Immature natural killer cell (primary cell): ENCODE measurements around the gene RNF31. TPM values are rescaled to one million over a fixed set of nuclear protein-coding genes. Genes with fewer than 3 reads are reported as not detected.
"Not testable (repeated sequence)": the region's sequence is repeated elsewhere in the genome, so short reads cannot be mapped to it uniquely, and the experiment has no call there.

Experiments used
- DNase-seq, 3 donors: peaks; one replicate each; pipeline ENCODE4 v3.0.0; 2022; ENCODE audit warnings: mixed read lengths in 1 of 3
- H3K27ac Mint-ChIP-seq, 6 donors: one replicate each; pipeline ENCODE4 v1.8.0; 2020; ENCODE audit warnings: mixed read lengths in 6 of 6, mild to moderate bottlenecking in 5 of 6, inconsistent platforms in 4 of 6, moderate library complexity in 3 of 6
- H3K27me3 Mint-ChIP-seq, 3 donors: one replicate each; pipeline ENCODE4 v1.8.0; 2020 to 2021; ENCODE audit warnings: low read depth in 3 of 3, mild to moderate bottlenecking in 3 of 3, mixed read lengths in 3 of 3, moderate library complexity in 3 of 3, inconsistent platforms in 1 of 3
- H3K36me3 Mint-ChIP-seq, 3 donors: one replicate each; pipeline ENCODE4 v1.8.0; 2020; ENCODE audit warnings: mixed read lengths in 3 of 3, inconsistent platforms in 2 of 3, mild to moderate bottlenecking in 2 of 3
- H3K4me1 Mint-ChIP-seq, 2 donors: one replicate each; pipeline ENCODE4 v1.8.0; 2020; ENCODE audit warnings: inconsistent platforms in 2 of 2, mild to moderate bottlenecking in 2 of 2, mixed read lengths in 2 of 2, moderate library complexity in 1 of 2
- H3K4me3 Mint-ChIP-seq, 5 donors: one replicate each; pipeline ENCODE4 v1.8.0; 2020; ENCODE audit warnings: mild to moderate bottlenecking in 5 of 5, mixed read lengths in 5 of 5, inconsistent platforms in 3 of 5, moderate library complexity in 3 of 5
- H3K9me3 Mint-ChIP-seq, 6 donors: one replicate each; pipeline ENCODE4 v1.8.0; 2020; ENCODE audit warnings: mild to moderate bottlenecking in 6 of 6, mixed read lengths in 6 of 6, inconsistent platforms in 4 of 6, moderate library complexity in 3 of 6
- polyA plus RNA-seq, 3 donors: library from polyadenylated mRNA; unstranded; fragments of 300-500 nt; fragmentation: Illumina TruSeq; gene quantifications; one replicate each; pipeline ENCODE4 v1.2.3, GENCODE V29; 2021

The RNF31 gene
- polyA plus RNA-seq, 3 donors from 2014 or later = 41.5 to 62.9 (median 59.5) TPM

- Mint-ChIP-seq H3K9me3 (no peaks in the 10 kb centered on the region), H3K4me3 (peak overlapping the region; percentile 89 to 93 (median 91)), H3K27ac (peak overlapping the region; percentile 85 to 98 (median 94)), H3K27me3 (peaks cover 8 to 21% (median 11%) of the 10 kb centered on the region in 3 donors), H3K36me3 (peaks cover 3 to 13% (median 8%) of the 10 kb centered on the region in 3 donors), H3K4me1 (peaks cover 37 to 41% of the 10 kb centered on the region in 2 donors)
- no peak for DNase-seq
Observed at GRCh38 chr14:24189059-24189375, 41.7 kb downstream of the RNF31 start.

DNA sequence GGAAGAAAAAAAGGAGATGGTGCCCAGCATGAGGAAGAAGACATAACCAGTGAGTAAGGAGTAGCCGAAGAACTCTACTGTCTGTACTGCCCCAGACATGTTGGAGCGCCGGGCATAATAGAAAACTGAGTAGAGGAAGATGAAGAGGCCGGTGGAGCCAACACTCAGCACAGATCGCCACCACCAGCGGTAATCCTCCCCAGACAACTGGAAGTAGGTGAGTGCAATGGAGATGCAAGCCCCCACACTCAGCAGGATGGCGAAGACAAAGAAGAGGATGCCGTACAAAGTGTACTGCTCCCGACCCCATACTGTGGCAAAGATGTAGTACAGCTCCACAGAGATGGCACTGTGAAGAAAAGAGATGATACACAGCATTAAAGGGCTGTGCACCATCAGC lies 42.2 kb downstream of the RNF31 start:
- Mint-ChIP-seq H3K4me1 (peaks cover 42 to 46% of the 10 kb centered on the region in 2 donors), H3K27ac (peak overlapping the region; percentile 85 to 98 (median 94)), H3K4me3 (peak overlapping the region in 1 of 5 donors; percentile 93), H3K9me3 (no peaks in the 10 kb centered on the region), H3K27me3 (peaks cover 8 to 23% (median 15%) of the 10 kb centered on the region in 3 donors), H3K36me3 (peaks cover 3 to 13% (median 8%) of the 10 kb centered on the region in 3 donors)
- no peak for DNase-seq

DNA sequence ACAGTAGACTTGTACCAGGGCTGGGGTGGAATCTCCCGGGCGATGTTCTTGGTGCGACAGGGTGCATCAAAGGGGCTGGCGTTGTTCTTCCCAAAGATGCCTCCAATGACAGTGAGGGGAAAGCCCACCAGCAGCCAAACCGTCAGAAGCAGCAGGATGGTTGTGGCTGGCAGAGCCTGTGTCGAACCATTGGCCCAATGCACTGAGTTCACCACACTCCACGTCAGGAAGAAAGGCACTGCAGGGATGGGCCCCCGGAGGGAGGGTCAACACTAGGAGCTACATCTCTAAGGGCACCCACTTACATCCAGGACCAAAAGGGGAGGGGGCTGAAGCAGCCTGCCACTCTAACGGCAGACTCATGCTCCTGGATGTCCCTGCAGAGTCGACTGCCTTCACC lies 43.1 kb downstream of the RNF31 start:
- Mint-ChIP-seq H3K9me3 (no peaks in the 10 kb centered on the region), H3K36me3 (peaks cover 3 to 13% (median 8%) of the 10 kb centered on the region in 3 donors), H3K27ac (peak overlapping the region in 5 of 6 donors; percentile 86 to 98 (median 94)), H3K27me3 (peaks cover 16 to 30% (median 17%) of the 10 kb centered on the region in 3 donors), H3K4me3 (no peak overlapping the region), H3K4me1 (peaks cover 48 to 52% of the 10 kb centered on the region in 2 donors)
- DNase-seq = no peak

DNA sequence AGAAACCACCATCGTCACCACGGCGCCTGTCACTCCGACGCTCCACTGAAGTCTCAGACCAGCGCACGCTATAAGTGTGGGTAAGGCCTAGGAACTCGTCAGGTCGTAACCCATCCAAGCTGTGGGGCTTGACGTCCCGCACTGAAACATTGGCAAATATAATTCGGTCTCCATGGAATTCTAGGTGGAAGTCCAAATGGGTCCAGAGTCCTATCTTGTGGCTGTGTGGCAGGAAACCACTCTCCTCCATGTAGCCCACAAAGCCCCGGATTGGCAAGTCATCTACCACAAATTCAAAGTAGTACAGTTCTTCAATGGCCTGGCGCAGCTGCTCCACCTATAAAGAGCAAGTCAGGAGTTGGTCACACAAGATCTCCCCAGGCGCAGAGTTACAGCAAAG lies 45.6 kb downstream of the RNF31 start:
- Mint-ChIP-seq H3K36me3 (peaks cover 3 to 13% (median 8%) of the 10 kb centered on the region in 3 donors), H3K27ac (peak overlapping the region; percentile 51 to 87 (median 74)), H3K4me1 (peaks cover 48 to 62% of the 10 kb centered on the region in 2 donors), H3K4me3 (peak overlapping the region in 2 of 5 donors; percentile 13 to 27), H3K9me3 (no peaks in the 10 kb centered on the region), H3K27me3 (peaks cover 23 to 39% (median 28%) of the 10 kb centered on the region in 3 donors)
- no peak for DNase-seq

- peaks cover 43 to 58% of the 10 kb centered on the region in 2 donors for H3K4me1 Mint-ChIP-seq
- no peak for DNase-seq
Observed at GRCh38 chr14:24194186-24194872, 47.0 kb downstream of the RNF31 start.

GRCh38 chr14:24194873-24195185 lies 47.5 kb downstream of the RNF31 start:
- peak overlapping the region; percentile 97 to 100 (median 99) for H3K27ac Mint-ChIP-seq
- H3K4me3 Mint-ChIP-seq = peak overlapping the region; percentile 87 to 95 (median 93)
- no peak for DNase-seq
- peaks cover 19 to 33% (median 22%) of the 10 kb centered on the region in 3 donors for H3K27me3 Mint-ChIP-seq
- peaks cover 47 to 58% of the 10 kb centered on the region in 2 donors for H3K4me1 Mint-ChIP-seq
- H3K9me3 Mint-ChIP-seq = no peaks in the 10 kb centered on the region
- H3K36me3 Mint-ChIP-seq = peaks cover 9 to 23% (median 17%) of the 10 kb centered on the region in 3 donors

More at GRCh38 chr14:24194186-24194872, 47.0 kb downstream of the RNF31 start:
- Mint-ChIP-seq H3K4me3 (peak overlapping the region; percentile 87 to 95 (median 93)), H3K27ac (peak overlapping the region; percentile 97 to 100 (median 99)), H3K27me3 (peaks cover 19 to 33% (median 22%) of the 10 kb centered on the region in 3 donors), H3K9me3 (no peaks in the 10 kb centered on the region), H3K36me3 (peaks cover 8 to 22% (median 16%) of the 10 kb centered on the region in 3 donors)

DNA sequence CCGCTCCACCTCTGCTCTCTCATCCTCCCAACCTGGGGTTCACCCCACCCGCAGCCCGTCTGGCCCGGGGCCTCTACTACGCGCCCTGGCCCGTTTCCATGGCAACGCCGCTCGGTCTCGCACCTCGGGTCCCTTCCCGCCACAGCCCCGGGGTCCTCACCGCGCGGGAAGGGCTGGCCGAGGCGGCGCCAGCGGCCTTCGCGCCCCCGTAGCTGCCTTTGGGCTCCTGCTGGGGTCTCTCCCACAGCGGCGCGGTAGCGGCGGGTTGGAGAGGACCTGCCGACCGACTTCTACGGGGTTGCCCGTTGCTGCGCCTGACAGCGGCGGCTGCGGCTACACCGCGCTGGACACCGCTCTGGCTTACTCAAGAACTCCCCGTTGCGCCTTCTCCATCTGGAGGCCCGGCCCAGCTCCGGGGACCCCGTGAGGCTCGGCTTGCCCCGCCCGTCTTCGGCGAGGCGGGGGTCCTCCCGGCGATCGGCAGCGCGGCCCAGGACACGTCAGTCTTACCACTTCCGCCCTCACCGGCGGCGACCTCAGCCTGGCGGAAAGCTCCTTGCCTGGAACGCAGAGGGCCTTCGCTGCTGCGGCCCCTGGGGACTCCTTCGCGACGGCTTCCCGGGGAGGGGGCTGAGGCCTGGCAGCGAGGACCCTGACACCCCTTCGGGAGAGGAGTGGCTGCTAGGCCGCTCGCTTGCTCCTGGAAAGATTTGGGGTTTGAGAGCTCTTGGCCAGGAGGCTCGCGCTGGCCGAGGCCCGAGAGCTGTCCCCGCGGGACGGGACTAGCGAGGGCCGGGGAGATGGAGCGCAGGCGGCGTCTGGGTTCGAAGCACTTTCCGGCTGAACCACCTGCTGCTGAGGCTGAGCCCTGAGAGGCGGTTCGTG lies 48.1 kb downstream of the RNF31 start, which contains the start of gene TM9SF1:
TSS of gene TM9SF1 (minus strand) at position 256 of the 885 bp plus-strand sequence. CDS start 422 bp downstream, outside the sequence.
- Mint-ChIP-seq H3K4me1 (peaks cover 44 to 58% of the 10 kb centered on the region in 2 donors), H3K9me3 (no peaks in the 10 kb centered on the region), H3K36me3 (peaks cover 9 to 23% (median 17%) of the 10 kb centered on the region in 3 donors), H3K27ac (peak within 1 kb of the TSS; percentile 97 to 100 (median 99)), H3K4me3 (peak within 1 kb of the TSS; percentile 87 to 95 (median 93)), H3K27me3 (peaks cover 19 to 33% (median 22%) of the 10 kb centered on the region in 3 donors)
- DNase-seq = peak; percentile 95 to 96 (median 96)

DNA sequence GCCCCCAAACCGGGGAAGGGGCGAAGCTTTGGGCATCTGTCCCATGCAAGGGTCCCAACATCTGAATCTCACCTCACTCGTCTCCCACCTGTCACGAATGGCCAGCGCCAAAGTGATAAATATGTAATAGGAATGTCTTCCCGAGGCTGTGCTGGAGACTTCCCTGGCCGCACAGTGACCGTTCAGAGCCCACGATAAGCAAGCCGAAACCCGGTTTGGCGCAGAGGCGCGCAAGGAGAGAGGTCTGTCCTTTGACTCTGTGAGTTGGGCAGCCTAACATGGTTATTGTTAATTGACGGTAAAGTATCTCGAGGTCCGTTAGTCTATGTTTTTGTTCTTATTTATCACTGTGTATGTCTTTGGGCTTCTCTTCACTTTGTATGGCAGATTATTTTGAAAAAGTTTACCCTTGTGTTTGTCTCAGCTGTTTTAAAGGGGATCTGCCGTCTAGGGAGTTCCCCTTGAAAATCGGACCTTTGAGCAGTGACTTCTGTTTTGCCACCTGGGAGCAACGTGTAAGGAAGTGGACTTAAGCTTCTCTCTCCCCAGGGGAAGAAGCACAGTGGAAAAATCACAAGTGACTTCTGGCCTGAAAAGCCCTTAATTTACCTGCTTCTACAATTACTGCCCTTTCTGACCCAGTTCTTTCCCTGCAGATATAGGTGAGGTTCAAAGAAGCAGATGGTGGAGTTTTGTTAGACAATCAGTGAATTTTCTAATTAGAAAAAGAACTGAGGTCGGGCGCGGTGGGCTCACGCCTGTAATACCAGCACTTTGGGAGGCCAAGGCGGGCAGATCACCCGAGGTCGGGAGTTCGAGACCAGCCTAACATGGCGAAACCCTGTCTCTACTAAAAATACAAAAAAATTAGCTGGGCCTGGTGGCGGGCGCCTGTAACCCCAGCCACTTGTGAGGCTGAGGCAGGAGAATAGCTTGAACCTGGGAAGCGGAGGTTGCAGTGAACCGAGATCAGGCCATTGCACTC lies 49.1 kb downstream of the RNF31 start:
- H3K4me1 Mint-ChIP-seq = peaks cover 44 to 58% of the 10 kb centered on the region in 2 donors

DNA sequence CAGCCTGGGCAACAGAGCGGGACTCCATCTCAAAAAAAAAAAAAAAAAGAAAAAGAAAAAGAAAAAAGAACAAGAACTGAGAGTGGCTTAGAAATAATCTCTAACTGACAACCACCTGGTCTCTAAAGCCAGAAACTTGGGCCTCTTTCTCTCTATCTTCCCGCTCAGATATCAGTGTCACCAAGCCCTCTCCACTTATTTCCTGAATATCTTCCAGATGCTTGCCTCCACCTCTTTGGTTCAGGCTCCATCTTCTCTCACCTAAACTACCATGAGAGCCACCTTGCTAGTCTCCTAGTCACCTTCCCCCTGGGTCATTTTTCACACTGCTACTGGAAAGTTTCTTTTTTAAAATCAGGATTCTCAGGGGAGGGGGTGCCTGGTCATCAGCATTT lies 49.8 kb downstream of the RNF31 start:
- DNase-seq = no peak
- Mint-ChIP-seq H3K27me3 (peaks cover 19 to 32% (median 22%) of the 10 kb centered on the region in 3 donors), H3K4me1 (peaks cover 44 to 58% of the 10 kb centered on the region in 2 donors), H3K36me3 (peaks cover 16 to 26% (median 25%) of the 10 kb centered on the region in 3 donors), H3K27ac (peak overlapping the region; percentile 83 to 99 (median 94)), H3K4me3 (peak overlapping the region; percentile 71 to 94 (median 80)), H3K9me3 (no peaks in the 10 kb centered on the region)

More for the DNA sequence above, 49.1 kb downstream of the RNF31 start:
- Mint-ChIP-seq H3K4me3 (peak overlapping the region; percentile 87 to 95 (median 93)), H3K27ac (peak overlapping the region; percentile 97 to 100 (median 99)), H3K27me3 (peaks cover 19 to 33% (median 22%) of the 10 kb centered on the region in 3 donors), H3K36me3 (peaks cover 11 to 24% (median 19%) of the 10 kb centered on the region in 3 donors), H3K9me3 (no peaks in the 10 kb centered on the region)
- DNase-seq = peak in 1 of 3 donors; percentile 25

- peaks cover 42 to 51% of the 10 kb centered on the region in 2 donors for H3K4me1 Mint-ChIP-seq
- H3K9me3 Mint-ChIP-seq = no peaks in the 10 kb centered on the region
- H3K36me3 Mint-ChIP-seq = peaks cover 21 to 29% (median 28%) of the 10 kb centered on the region in 3 donors
- peaks cover 17 to 30% (median 26%) of the 10 kb centered on the region in 3 donors for H3K27me3 Mint-ChIP-seq
- H3K4me3 Mint-ChIP-seq = peak overlapping the region; percentile 3 to 43 (median 24)
- peak overlapping the region; percentile 76 to 90 (median 80) for H3K27ac Mint-ChIP-seq
- no peak for DNase-seq
Observed at GRCh38 chr14:24198814-24199524, 51.7 kb downstream of the RNF31 start.

DNA sequence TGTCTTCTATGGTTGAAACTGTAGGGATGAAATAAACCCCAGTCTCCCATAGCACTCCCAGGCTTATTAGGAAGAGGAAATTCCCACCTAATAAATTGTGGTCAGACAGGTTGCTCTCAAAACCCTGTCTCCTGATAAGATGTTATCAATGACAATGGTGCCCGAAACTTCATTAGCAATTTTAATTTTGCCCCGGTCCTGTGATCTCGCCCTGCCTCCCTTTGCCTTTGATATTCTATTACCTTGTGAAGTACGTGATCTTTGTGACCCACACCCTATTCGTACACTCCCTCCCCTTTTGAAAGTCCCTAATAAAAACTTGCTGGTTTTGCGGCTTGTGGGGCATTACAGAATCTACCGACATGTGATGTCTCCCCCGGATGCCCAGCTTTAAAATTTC lies 55.2 kb downstream of the RNF31 start:
- not testable (repeated sequence) for H3K4me3 Mint-ChIP-seq, DNase-seq, H3K9me3 Mint-ChIP-seq, H3K27me3 Mint-ChIP-seq
- peaks cover 32 to 52% (median 46%) of the 10 kb centered on the region in 3 donors for H3K36me3 Mint-ChIP-seq
- peak overlapping the region in 2 of 6 donors; percentile 15 to 40 for H3K27ac Mint-ChIP-seq
- H3K4me1 Mint-ChIP-seq = peaks cover 31 to 43% of the 10 kb centered on the region in 2 donors

DNA sequence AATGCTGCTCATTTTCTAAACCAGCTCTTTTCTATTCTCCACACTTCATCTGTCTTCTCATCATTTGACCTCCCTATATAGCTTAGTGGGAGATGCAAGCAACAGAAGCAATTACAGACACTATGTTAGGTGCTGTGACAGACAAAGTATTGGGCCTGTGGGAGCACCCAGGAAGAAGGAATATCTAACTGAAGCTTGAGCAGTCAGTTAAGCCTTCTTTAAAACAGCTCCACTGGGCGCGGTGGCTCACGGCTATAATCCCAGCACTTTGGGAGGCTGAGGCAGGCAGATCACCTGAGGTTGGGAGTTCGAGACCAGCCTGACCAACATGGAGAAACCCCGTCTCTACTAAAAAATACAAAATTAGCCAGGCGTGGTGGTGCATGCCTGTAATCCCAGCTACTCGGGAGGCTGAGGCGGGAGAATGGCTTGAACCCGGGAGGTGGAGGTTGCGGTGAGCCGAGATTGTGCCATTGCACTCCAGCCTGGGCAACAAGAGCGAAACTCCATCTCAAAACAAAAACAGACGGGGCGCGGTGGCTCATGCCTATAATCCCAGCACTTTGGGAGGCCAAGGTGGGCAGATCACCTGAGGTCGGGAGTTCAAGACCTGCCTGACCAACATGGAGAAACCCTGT lies 56.1 kb downstream of the RNF31 start:
- H3K36me3 Mint-ChIP-seq = peaks cover 32 to 56% (median 46%) of the 10 kb centered on the region in 3 donors
- not testable (repeated sequence) for H3K27me3 Mint-ChIP-seq, H3K4me3 Mint-ChIP-seq, DNase-seq, H3K9me3 Mint-ChIP-seq
- H3K27ac Mint-ChIP-seq = peak overlapping the region in 3 of 6 donors; percentile 15 to 40 (median 16)
- peaks cover 32 to 47% of the 10 kb centered on the region in 2 donors for H3K4me1 Mint-ChIP-seq
